K562 (cell line): ENCODE measurements around the gene DBT. TPM values are rescaled to one million over a fixed set of nuclear protein-coding genes. Genes with fewer than 3 reads are reported as not detected.

Source experiments
- CBX3 ChIP-seq, 2 experiments: IDR thresholded peaks; 1 replicate in 1 of 2; 2 replicates in 1 of 2; pipeline ENCODE4 v1.6.1; 2012; ENCODE audit warnings: inconsistent platforms in 2 of 2, low read length in 2 of 2, borderline replicate concordance in 1 of 2, control low read depth in 1 of 2
- DNMT1 ChIP-seq: fragments of 450-650 bp; IDR thresholded peaks from 2 replicates; pipeline ENCODE4 v1.6.1; 2016; ENCODE audit warnings: antibody characterized with exemption, mild to moderate bottlenecking
- EWSR1 ChIP-seq: fragments of 450-650 bp; IDR thresholded peaks from 2 replicates; pipeline ENCODE4 v1.6.1; 2018; ENCODE audit warnings: borderline replicate concordance, mild to moderate bottlenecking, low read depth, moderate library complexity; ENCODE audit not compliant: partially characterized antibody
- FOSL1 ChIP-seq: fragments of 200-800 bp; sonication (Bioruptor generic); conservative IDR thresholded peaks from 2 replicates; pipeline ENCODE4 v1.6.1; 2016; ENCODE audit warnings: missing genetic modification characterization, missing compliant biosample characterization
- GTF2F1 ChIP-seq: IDR thresholded peaks from 2 replicates; pipeline ENCODE4 v1.6.1; 2011; ENCODE audit warnings: low read depth, low read length, improper control_type of control experiment
- HMG20A ChIP-seq: fragments of 450-650 bp; formaldehyde crosslinking; conservative IDR thresholded peaks from 2 replicates; pipeline ENCODE4 v1.4.0; 2020; ENCODE audit warnings: mild to moderate bottlenecking, mixed read lengths
- JUNB ChIP-seq: fragments of 450-650 bp; formaldehyde crosslinking; conservative IDR thresholded peaks from 2 replicates; pipeline ENCODE4 v1.4.0; 2020; ENCODE audit warnings: mild to moderate bottlenecking
- KAT8 ChIP-seq: fragments of 450-650 bp; IDR thresholded peaks from 2 replicates; pipeline ENCODE4 v1.6.1; 2016; ENCODE audit warnings: low read depth, mild to moderate bottlenecking
- MYBL2 ChIP-seq, 2 experiments: fragments of 450-650 bp in 1 of 2; sonication (generic) in 1 of 2; formaldehyde crosslinking in 1 of 2; IDR thresholded peaks; 2 replicates each; pipeline versions ENCODE4 v1.6.1 to v1.8.1; 2017 to 2022; ENCODE audit warnings: borderline replicate concordance in 1 of 2, inconsistent platforms in 1 of 2, low read depth in 1 of 2, mild to moderate bottlenecking in 1 of 2, missing genetic modification reagents in 1 of 2, moderate library complexity in 1 of 2
- NFE2 ChIP-seq: IDR thresholded peaks from 2 replicates; pipeline ENCODE4 v1.6.1; 2014; ENCODE audit warnings: antibody characterized with exemption, low read depth
- NFIC ChIP-seq: fragments of 450-650 bp; IDR thresholded peaks from 2 replicates; pipeline ENCODE4 v1.6.1; 2017; ENCODE audit warnings: mild to moderate bottlenecking, inconsistent platforms
- POLR3G ChIP-seq: IDR thresholded peaks from 2 replicates; pipeline ENCODE4 v1.6.1; 2011; ENCODE audit not compliant: insufficient read length, insufficient replicate concordance; ENCODE audit errors: extremely low read depth
- RUNX1 ChIP-seq: sonication (generic); IDR thresholded peaks from 2 replicates; pipeline ENCODE4 v1.6.1; 2016; ENCODE audit warnings: antibody characterized with exemption, low read depth
- TEAD1 ChIP-seq, 2 experiments: fragments of 450-650 bp in 1 of 2; sonication (generic) in 1 of 2; formaldehyde crosslinking; IDR thresholded peaks; 2 replicates each; pipeline versions ENCODE4 v1.4.0 to v1.8.0; 2020 to 2022; ENCODE audit warnings: mild to moderate bottlenecking in 2 of 2, missing genetic modification reagents in 1 of 2
- TGIF2 ChIP-seq: sonication (generic); formaldehyde crosslinking; IDR thresholded peaks from 2 replicates; pipeline ENCODE4 v1.8.1; 2022; ENCODE audit warnings: mild to moderate bottlenecking, missing genetic modification reagents, moderate library complexity
- ZBTB8A ChIP-seq: fragments of 450-650 bp; IDR thresholded peaks from 2 replicates; pipeline ENCODE4 v1.6.1; 2018; ENCODE audit warnings: mild to moderate bottlenecking, moderate library complexity; ENCODE audit not compliant: partially characterized antibody
- ZNF133 ChIP-seq: fragments of 250-450 bp; sonication (Bioruptor Pico); IDR thresholded peaks from 2 replicates; pipeline ENCODE4 v1.4.0; 2020; ENCODE audit warnings: mild to moderate bottlenecking
- ZNF354B ChIP-seq: fragments of 250-450 bp; sonication (Bioruptor Pico); IDR thresholded peaks from 2 replicates; pipeline ENCODE4 v1.4.0; 2020
- ZNF384 ChIP-seq: IDR thresholded peaks from 2 replicates; pipeline ENCODE4 v1.6.1; 2012; ENCODE audit warnings: low read depth, low read length, improper control_type of control experiment
- ZNF431 ChIP-seq: sonication (generic); formaldehyde crosslinking; IDR thresholded peaks from 2 replicates; pipeline ENCODE4 v1.8.0; 2022; ENCODE audit warnings: mild to moderate bottlenecking, missing genetic modification reagents
- ZNF507 ChIP-seq: conservative IDR thresholded peaks from 2 replicates; pipeline ENCODE4 v1.6.1; 2017; ENCODE audit warnings: missing genetic modification characterization, missing compliant biosample characterization
- polyA plus RNA-seq, 8 experiments: library from polyadenylated mRNA; depleted of rRNA in 4 of 8; stranded (reverse) in 5 of 8; unstranded in 3 of 8; fragments of >200 nt; fragmentation: Nextera tagmentation in 2 of 8; fragmentation: Illumina TruSeq in 1 of 8; extraction: Ambion mirVana in 2 of 8; extraction: Trizol in 1 of 8; gene quantifications; 2 replicates each; pipeline versions ENCODE4 v1.2.1 to v1.2.3, GENCODE V29; 2011 to 2014; ENCODE audit warnings: inconsistent platforms in 1 of 8, missing spikeins in 1 of 8
- total RNA-seq, 7 experiments: library from RNA; depleted of rRNA in 6 of 7; stranded (reverse); fragments of >200 nt in 6 of 7; fragmentation: Illumina TruSeq in 2 of 7; extraction: Trizol in 2 of 7; gene quantifications; 2 replicates each; pipeline versions ENCODE4 v1.2.1 to v1.2.3, GENCODE V29; 2011 to 2021; ENCODE audit warnings: low replicate concordance in 1 of 7
- TF ChIP-seq, protein P1 (sequence below): fragments of 450-650 bp; IDR thresholded peaks from 2 replicates; pipeline ENCODE4 v1.6.1; 2017; ENCODE audit warnings: antibody characterized with exemption
- TF ChIP-seq, protein P2 (sequence below): fragments of 450-650 bp; IDR thresholded peaks from 2 replicates; pipeline ENCODE4 v1.6.1; 2017; ENCODE audit warnings: antibody characterized with exemption, mild to moderate bottlenecking
- TF ChIP-seq, protein P3 (sequence below): fragments of 250-450 bp; sonication (Bioruptor Pico); IDR thresholded peaks from 2 replicates; pipeline ENCODE4 v1.5.1; 2021; ENCODE audit warnings: mild to moderate bottlenecking

Gene DBT
- total and polyA plus RNA-seq, 9 of the 15 experiments (the other 6 are each of a cell fraction or from before 2014, with no cell fraction given) = 2.7 to 13.5 (median 7.3) TPM

DNA sequence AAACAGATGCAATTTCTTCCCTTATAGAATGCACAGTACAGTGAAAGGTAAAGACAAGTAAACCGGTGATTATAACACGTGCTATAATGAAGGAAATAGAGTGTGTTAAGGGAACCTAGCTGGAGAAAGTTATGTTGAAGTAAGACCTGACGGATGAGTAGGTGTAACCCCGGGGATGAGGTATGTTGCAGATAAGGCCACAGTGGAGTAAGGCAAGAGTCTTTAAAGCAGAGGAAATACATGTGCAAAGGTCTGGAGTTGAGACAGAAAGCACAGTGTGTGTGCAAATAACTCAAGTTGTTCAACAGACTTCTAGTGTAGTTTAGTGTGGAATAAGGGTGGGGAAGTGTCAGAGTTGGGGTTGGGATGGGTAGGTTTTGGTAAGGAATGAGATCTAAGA is 2.9 kb downstream of the DBT start (continued):
- TF ChIP-seq ZNF431 (CRISPR knock-in tag) (no peak), RUNX1 (no peak), ZBTB8A (no peak), TGIF2 (CRISPR knock-in tag) (no peak), ZNF133 (CRISPR knock-in tag) (no peak), JUNB (CRISPR knock-in tag) (no peak), CBX3 (IDR thresholded peaks at IDR 0.05; ENCODE audit: borderline replicate concordance in 1 of 2, low read length in 2 of 2) (peak in 1 of 2 experiments; percentile 29; a peak in 1 of 3 replicates), ZNF354B (CRISPR knock-in tag) (no peak), KAT8 (no peak), EWSR1 (no peak), NFE2 (no peak), ZNF384 (no peak), NFIC (no peak), DNMT1 (no peak), ZNF507 (no peak), POLR3G (no peak), MYBL2 (IDR thresholded peaks at IDR 0.05; ENCODE audit: low read depth) (no peak), MYBL2 (CRISPR knock-in tag; IDR thresholded peaks at IDR 0.05; ENCODE audit: borderline replicate concordance) (no peak), GTF2F1 (no peak), FOSL1 (tag) (no peak), HMG20A (no peak), TEAD1 (CRISPR knock-in tag; IDR thresholded peaks at IDR 0.05) (no peak)
- TF ChIP-seq, protein P1, sequence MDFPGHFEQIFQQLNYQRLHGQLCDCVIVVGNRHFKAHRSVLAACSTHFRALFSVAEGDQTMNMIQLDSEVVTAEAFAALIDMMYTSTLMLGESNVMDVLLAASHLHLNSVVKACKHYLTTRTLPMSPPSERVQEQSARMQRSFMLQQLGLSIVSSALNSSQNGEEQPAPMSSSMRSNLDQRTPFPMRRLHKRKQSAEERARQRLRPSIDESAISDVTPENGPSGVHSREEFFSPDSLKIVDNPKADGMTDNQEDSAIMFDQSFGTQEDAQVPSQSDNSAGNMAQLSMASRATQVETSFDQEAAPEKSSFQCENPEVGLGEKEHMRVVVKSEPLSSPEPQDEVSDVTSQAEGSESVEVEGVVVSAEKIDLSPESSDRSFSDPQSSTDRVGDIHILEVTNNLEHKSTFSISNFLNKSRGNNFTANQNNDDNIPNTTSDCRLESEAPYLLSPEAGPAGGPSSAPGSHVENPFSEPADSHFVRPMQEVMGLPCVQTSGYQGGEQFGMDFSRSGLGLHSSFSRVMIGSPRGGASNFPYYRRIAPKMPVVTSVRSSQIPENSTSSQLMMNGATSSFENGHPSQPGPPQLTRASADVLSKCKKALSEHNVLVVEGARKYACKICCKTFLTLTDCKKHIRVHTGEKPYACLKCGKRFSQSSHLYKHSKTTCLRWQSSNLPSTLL = no peak
- TF ChIP-seq, protein P2, sequence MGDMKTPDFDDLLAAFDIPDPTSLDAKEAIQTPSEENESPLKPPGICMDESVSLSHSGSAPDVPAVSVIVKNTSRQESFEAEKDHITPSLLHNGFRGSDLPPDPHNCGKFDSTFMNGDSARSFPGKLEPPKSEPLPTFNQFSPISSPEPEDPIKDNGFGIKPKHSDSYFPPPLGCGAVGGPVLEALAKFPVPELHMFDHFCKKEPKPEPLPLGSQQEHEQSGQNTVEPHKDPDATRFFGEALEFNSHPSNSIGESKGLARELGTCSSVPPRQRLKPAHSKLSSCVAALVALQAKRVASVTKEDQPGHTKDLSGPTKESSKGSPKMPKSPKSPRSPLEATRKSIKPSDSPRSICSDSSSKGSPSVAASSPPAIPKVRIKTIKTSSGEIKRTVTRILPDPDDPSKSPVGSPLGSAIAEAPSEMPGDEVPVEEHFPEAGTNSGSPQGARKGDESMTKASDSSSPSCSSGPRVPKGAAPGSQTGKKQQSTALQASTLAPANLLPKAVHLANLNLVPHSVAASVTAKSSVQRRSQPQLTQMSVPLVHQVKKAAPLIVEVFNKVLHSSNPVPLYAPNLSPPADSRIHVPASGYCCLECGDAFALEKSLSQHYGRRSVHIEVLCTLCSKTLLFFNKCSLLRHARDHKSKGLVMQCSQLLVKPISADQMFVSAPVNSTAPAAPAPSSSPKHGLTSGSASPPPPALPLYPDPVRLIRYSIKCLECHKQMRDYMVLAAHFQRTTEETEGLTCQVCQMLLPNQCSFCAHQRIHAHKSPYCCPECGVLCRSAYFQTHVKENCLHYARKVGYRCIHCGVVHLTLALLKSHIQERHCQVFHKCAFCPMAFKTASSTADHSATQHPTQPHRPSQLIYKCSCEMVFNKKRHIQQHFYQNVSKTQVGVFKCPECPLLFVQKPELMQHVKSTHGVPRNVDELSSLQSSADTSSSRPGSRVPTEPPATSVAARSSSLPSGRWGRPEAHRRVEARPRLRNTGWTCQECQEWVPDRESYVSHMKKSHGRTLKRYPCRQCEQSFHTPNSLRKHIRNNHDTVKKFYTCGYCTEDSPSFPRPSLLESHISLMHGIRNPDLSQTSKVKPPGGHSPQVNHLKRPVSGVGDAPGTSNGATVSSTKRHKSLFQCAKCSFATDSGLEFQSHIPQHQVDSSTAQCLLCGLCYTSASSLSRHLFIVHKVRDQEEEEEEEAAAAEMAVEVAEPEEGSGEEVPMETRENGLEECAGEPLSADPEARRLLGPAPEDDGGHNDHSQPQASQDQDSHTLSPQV = no peak
- TF ChIP-seq, protein P3, sequence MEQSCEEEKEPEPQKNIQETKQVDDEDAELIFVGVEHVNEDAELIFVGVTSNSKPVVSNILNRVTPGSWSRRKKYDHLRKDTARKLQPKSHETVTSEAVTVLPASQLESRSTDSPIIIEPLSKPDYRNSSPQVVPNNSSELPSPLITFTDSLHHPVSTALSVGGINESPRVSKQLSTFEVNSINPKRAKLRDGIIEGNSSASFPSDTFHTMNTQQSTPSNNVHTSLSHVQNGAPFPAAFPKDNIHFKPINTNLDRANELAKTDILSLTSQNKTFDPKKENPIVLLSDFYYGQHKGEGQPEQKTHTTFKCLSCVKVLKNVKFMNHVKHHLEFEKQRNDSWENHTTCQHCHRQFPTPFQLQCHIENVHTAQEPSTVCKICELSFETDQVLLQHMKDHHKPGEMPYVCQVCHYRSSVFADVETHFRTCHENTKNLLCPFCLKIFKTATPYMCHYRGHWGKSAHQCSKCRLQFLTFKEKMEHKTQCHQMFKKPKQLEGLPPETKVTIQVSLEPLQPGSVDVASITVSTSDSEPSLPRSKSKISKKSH (CRISPR knock-in tag) = no peak
